ENCODE data around the gene L3MBTL3. TPM values are rescaled to one million over a fixed set of nuclear protein-coding genes. Genes with fewer than 3 reads are reported as not detected.
"Not testable (repeated sequence)": the region's sequence is repeated elsewhere in the genome, so short reads cannot be mapped to it uniquely, and the experiment has no call there.

L3MBTL3 gene
- total RNA-seq, 1 donor from 2014 or later: 19.6 TPM

DNA sequence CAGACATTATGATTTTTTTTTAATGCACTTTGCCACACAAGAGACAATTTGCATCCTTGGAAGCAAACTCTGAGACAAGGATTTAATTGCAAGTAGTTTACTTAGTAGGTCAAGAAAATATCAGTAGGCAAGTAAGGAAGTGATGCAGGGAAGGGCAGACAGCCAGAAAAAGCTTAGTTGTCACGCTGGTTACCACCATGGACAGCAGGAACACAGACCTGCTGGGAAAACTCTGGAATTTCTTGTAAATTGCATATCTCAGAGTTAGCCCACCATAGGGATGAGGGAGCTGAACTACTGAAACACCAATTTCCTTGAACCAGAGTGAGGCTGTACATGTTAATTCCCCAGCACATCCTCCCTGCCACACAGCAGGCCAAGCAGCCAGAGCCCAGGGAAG, 92.7 kb downstream of the L3MBTL3 start:
- no peak for DNase-seq (ENCODE audit: extremely low spot score in 2 of 2)
- intact Hi-C loops (cut with DNase I): no loop called here
- Histone ChIP-seq H3K36me3 (no peaks in the 10 kb centered on the region), H3K4me1 (no peaks in the 10 kb centered on the region), H3K4me3 (no peak overlapping the region), H3K9me3 (no peaks in the 10 kb centered on the region), H3K27ac (no peak overlapping the region), H3K27me3 (no peaks in the 10 kb centered on the region)
- TF ChIP-seq POLR2AphosphoS5 (IDR thresholded peaks at IDR 0.05; ENCODE audit: insufficient read depth in 1 of 2, low read depth in 1 of 2): no peak
- TF ChIP-seq POLR2A (IDR thresholded peaks at IDR 0.05): no peak
- TF ChIP-seq, protein P1, sequence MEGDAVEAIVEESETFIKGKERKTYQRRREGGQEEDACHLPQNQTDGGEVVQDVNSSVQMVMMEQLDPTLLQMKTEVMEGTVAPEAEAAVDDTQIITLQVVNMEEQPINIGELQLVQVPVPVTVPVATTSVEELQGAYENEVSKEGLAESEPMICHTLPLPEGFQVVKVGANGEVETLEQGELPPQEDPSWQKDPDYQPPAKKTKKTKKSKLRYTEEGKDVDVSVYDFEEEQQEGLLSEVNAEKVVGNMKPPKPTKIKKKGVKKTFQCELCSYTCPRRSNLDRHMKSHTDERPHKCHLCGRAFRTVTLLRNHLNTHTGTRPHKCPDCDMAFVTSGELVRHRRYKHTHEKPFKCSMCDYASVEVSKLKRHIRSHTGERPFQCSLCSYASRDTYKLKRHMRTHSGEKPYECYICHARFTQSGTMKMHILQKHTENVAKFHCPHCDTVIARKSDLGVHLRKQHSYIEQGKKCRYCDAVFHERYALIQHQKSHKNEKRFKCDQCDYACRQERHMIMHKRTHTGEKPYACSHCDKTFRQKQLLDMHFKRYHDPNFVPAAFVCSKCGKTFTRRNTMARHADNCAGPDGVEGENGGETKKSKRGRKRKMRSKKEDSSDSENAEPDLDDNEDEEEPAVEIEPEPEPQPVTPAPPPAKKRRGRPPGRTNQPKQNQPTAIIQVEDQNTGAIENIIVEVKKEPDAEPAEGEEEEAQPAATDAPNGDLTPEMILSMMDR (IDR thresholded peaks at IDR 0.05): no peak

GRCh38 chr6:130113201-130113710, 94.9 kb downstream of the L3MBTL3 start:
- intact Hi-C loops (cut with DNase I): no loop called here
- no peak for DNase-seq (ENCODE audit: extremely low spot score in 2 of 2)
- TF ChIP-seq POLR2A (IDR thresholded peaks at IDR 0.05): no peak
- TF ChIP-seq, protein P1 (IDR thresholded peaks at IDR 0.05): no peak
- TF ChIP-seq POLR2AphosphoS5 (IDR thresholded peaks at IDR 0.05; ENCODE audit: insufficient read depth in 1 of 2, low read depth in 1 of 2): no peak
- Histone ChIP-seq H3K4me3 (no peak overlapping the region), H3K4me1 (no peaks in the 10 kb centered on the region), H3K36me3 (no peaks in the 10 kb centered on the region), H3K9me3 (no peaks in the 10 kb centered on the region), H3K27me3 (no peaks in the 10 kb centered on the region), H3K27ac (no peak overlapping the region)

DNA sequence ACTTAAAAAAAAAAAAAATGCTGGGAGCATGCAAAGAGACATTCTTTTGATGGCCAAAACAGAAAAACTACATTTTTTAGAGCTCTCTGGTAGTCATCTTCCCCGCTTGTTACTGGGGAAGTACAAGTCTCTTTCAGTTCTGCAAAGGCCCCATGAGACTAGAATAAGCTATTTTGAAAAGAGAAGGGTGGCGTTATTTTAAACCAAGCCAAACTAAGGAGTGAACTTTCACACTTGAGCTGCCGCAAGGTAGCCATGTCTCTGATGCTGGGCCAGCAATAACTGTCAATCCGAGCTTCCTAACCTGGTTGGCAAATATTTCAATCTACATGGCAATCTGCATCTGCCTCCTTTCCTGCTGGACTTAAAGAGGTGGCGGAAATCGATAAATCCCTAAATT, 96.7 kb downstream of the L3MBTL3 start:
- intact Hi-C loops (cut with DNase I): no loop called here
- H3K9me3 ChIP-seq: no peaks in the 10 kb centered on the region
- H3K27me3 ChIP-seq: no peaks in the 10 kb centered on the region
- H3K27ac ChIP-seq: no peak overlapping the region
- DNase-seq (ENCODE audit: extremely low spot score in 2 of 2): no peak
- TF ChIP-seq POLR2AphosphoS5 (IDR thresholded peaks at IDR 0.05; ENCODE audit: insufficient read depth in 1 of 2, low read depth in 1 of 2) (no peak), POLR2A (IDR thresholded peaks at IDR 0.05) (no peak)
- TF ChIP-seq, protein P1 (IDR thresholded peaks at IDR 0.05): no peak
- no peaks in the 10 kb centered on the region for H3K36me3 ChIP-seq
- no peak overlapping the region for H3K4me3 ChIP-seq
- H3K4me1 ChIP-seq: no peaks in the 10 kb centered on the region

- Histone ChIP-seq H3K4me3 (no peak overlapping the region), H3K9me3 (no peaks in the 10 kb centered on the region), H3K36me3 (peaks cover 0 to 4% of the 10 kb centered on the region in 2 donors), H3K27ac (no peak overlapping the region), H3K27me3 (no peaks in the 10 kb centered on the region), H3K4me1 (no peaks in the 10 kb centered on the region)
- DNase-seq (ENCODE audit: extremely low spot score in 2 of 2): no peak
- intact Hi-C loops (cut with DNase I): no loop called here
- TF ChIP-seq POLR2AphosphoS5 (IDR thresholded peaks at IDR 0.05; ENCODE audit: insufficient read depth in 1 of 2, low read depth in 1 of 2) (no peak), POLR2A (IDR thresholded peaks at IDR 0.05) (no peak)
- TF ChIP-seq, protein P1 (IDR thresholded peaks at IDR 0.05): no peak
Observed at GRCh38 chr6:130116273-130116672, 97.9 kb downstream of the L3MBTL3 start.

DNA sequence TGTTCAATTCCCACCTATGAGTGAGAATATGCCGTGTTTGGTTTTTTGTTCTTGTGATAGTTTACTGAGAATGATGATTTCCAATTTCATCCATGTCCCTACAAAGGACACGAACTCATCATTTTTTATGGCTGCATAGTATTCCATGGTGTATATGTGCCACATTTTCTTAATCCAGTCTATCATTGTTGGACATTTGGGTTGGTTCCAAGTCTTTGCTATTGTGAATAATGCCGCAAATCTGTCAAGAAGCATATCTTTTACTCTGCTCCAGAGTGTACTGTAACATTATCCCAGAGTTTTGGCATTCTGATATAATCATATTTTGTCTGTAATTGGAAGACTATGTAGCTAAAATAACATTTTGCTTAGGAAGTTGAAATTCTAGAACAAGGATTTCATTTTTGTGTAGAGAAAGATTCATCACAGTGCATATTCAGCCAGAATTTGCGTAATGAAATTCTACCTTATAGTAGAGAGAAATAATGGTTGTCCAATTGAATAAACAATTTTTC, 98.9 kb downstream of the L3MBTL3 start:
- H3K4me1 ChIP-seq; H3K9me3 ChIP-seq; intact Hi-C loops (cut with DNase I); H3K36me3 ChIP-seq; H3K4me3 ChIP-seq; H3K27me3 ChIP-seq; DNase-seq (ENCODE audit: extremely low spot score in 2 of 2); H3K27ac ChIP-seq: not testable (repeated sequence)
